ENCODE data around the gene C11orf42. TPM values are rescaled to one million over a fixed set of nuclear protein-coding genes. Genes with fewer than 3 reads are reported as not detected.

C11orf42 gene
- total and polyA plus RNA-seq, 4 donors = not detected

GRCh38 chr11:6223854-6224253 lies 18.5 kb downstream of the C11orf42 start:
- TF ChIP-seq FOXA2 (IDR thresholded peaks at IDR 0.05) (no peak), FOXA1 (IDR thresholded peaks at IDR 0.05) (no peak), SP1 (IDR thresholded peaks at IDR 0.05) (no peak), EGR1 (IDR thresholded peaks at IDR 0.05; ENCODE audit: low read depth in 2 of 2) (no peak), MAX (IDR thresholded peaks at IDR 0.05) (no peak), RAD21 (IDR thresholded peaks at IDR 0.05) (no peak), JUND (IDR thresholded peaks at IDR 0.05) (no peak), YY1 (IDR thresholded peaks at IDR 0.05) (no peak), HNF4G (IDR thresholded peaks at IDR 0.05) (no peak), GABPA (IDR thresholded peaks at IDR 0.05 in 1 of 2, conservative IDR thresholded peaks at IDR 0.05 in 1 of 2) (no peak), HNF4A (conservative IDR thresholded peaks at IDR 0.05) (no peak), RXRA (IDR thresholded peaks at IDR 0.05) (no peak), NR2F2 (IDR thresholded peaks at IDR 0.05) (no peak), TAF1 (conservative IDR thresholded peaks at IDR 0.05) (no peak)
- TF ChIP-seq, protein P1, sequence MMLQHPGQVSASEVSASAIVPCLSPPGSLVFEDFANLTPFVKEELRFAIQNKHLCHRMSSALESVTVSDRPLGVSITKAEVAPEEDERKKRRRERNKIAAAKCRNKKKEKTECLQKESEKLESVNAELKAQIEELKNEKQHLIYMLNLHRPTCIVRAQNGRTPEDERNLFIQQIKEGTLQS (IDR thresholded peaks at IDR 0.05) = no peak
- TF ChIP-seq, protein P2, sequence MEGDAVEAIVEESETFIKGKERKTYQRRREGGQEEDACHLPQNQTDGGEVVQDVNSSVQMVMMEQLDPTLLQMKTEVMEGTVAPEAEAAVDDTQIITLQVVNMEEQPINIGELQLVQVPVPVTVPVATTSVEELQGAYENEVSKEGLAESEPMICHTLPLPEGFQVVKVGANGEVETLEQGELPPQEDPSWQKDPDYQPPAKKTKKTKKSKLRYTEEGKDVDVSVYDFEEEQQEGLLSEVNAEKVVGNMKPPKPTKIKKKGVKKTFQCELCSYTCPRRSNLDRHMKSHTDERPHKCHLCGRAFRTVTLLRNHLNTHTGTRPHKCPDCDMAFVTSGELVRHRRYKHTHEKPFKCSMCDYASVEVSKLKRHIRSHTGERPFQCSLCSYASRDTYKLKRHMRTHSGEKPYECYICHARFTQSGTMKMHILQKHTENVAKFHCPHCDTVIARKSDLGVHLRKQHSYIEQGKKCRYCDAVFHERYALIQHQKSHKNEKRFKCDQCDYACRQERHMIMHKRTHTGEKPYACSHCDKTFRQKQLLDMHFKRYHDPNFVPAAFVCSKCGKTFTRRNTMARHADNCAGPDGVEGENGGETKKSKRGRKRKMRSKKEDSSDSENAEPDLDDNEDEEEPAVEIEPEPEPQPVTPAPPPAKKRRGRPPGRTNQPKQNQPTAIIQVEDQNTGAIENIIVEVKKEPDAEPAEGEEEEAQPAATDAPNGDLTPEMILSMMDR (IDR thresholded peaks at IDR 0.05; ENCODE audit: low read depth, low read length, missing input control) = no peak
- TF ChIP-seq, protein P3, sequence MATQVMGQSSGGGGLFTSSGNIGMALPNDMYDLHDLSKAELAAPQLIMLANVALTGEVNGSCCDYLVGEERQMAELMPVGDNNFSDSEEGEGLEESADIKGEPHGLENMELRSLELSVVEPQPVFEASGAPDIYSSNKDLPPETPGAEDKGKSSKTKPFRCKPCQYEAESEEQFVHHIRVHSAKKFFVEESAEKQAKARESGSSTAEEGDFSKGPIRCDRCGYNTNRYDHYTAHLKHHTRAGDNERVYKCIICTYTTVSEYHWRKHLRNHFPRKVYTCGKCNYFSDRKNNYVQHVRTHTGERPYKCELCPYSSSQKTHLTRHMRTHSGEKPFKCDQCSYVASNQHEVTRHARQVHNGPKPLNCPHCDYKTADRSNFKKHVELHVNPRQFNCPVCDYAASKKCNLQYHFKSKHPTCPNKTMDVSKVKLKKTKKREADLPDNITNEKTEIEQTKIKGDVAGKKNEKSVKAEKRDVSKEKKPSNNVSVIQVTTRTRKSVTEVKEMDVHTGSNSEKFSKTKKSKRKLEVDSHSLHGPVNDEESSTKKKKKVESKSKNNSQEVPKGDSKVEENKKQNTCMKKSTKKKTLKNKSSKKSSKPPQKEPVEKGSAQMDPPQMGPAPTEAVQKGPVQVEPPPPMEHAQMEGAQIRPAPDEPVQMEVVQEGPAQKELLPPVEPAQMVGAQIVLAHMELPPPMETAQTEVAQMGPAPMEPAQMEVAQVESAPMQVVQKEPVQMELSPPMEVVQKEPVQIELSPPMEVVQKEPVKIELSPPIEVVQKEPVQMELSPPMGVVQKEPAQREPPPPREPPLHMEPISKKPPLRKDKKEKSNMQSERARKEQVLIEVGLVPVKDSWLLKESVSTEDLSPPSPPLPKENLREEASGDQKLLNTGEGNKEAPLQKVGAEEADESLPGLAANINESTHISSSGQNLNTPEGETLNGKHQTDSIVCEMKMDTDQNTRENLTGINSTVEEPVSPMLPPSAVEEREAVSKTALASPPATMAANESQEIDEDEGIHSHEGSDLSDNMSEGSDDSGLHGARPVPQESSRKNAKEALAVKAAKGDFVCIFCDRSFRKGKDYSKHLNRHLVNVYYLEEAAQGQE (IDR thresholded peaks at IDR 0.05) = no peak
- TF ChIP-seq, protein P4, sequence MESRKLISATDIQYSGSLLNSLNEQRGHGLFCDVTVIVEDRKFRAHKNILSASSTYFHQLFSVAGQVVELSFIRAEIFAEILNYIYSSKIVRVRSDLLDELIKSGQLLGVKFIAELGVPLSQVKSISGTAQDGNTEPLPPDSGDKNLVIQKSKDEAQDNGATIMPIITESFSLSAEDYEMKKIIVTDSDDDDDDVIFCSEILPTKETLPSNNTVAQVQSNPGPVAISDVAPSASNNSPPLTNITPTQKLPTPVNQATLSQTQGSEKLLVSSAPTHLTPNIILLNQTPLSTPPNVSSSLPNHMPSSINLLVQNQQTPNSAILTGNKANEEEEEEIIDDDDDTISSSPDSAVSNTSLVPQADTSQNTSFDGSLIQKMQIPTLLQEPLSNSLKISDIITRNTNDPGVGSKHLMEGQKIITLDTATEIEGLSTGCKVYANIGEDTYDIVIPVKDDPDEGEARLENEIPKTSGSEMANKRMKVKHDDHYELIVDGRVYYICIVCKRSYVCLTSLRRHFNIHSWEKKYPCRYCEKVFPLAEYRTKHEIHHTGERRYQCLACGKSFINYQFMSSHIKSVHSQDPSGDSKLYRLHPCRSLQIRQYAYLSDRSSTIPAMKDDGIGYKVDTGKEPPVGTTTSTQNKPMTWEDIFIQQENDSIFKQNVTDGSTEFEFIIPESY (IDR thresholded peaks at IDR 0.05) = no peak
- Histone ChIP-seq H3K27ac (ENCODE audit: low read depth in 1 of 2, low read length in 2 of 2) (no peak overlapping the region), H3K36me3 (ENCODE audit: control insufficient read depth in 4 of 4, insufficient read depth in 3 of 4, low read depth in 1 of 4, low read length in 3 of 4) (peaks cover 8 to 52% (median 40%) of the 10 kb centered on the region in 4 donors)

More at GRCh38 chr11:6223854-6224253, 18.5 kb downstream of the C11orf42 start:
- no peaks in the 10 kb centered on the region for H3K9me3 ChIP-seq (ENCODE audit: control insufficient read depth in 4 of 4, low read length in 3 of 4)
- no peak for DNase-seq (ENCODE audit: low spot score)
- no peak overlapping the region for H3K4me3 ChIP-seq (ENCODE audit: low read depth in 1 of 3, low read length in 3 of 3)
- 96% methylated on average over 17 of the region's 17 CpGs for WGBS
- no peak overlapping the region for H3K9ac ChIP-seq (ENCODE audit: low read depth in 1 of 2, low read length in 2 of 2)
- peaks cover 4 to 18% (median 8%) of the 10 kb centered on the region in 4 donors for H3K4me1 ChIP-seq (ENCODE audit: control insufficient read depth in 4 of 4, insufficient read depth in 4 of 4, low read length in 3 of 4)
- no peaks in the 10 kb centered on the region for H3K27me3 ChIP-seq (ENCODE audit: control insufficient read depth in 4 of 4, insufficient read depth in 4 of 4, low read length in 3 of 4)
